ENCODE data around the gene DPPA3. TPM values are rescaled to one million over a fixed set of nuclear protein-coding genes. Genes with fewer than 3 reads are reported as not detected.

Gene DPPA3
- not detected in 2 replicates for total RNA-seq

GRCh38 chr12:7711133-7711532 lies at the start of gene DPPA3:
DPPA3 (plus strand) TSS chr12:7711433; CDS start chr12:7711571, 138 bp downstream.

GRCh38 chr12:7695566-7696197 lies 15.6 kb upstream of the DPPA3 start, which contains the start of gene GDF3:
GDF3 (minus strand) TSS chr12:7695775; CDS start chr12:7695728, 47 bp downstream.

GRCh38 chr12:7747246-7747645 lies 36.0 kb downstream of the DPPA3 start, which contains the start of gene CLEC4C:
CLEC4C (minus strand) TSS chr12:7747375; CDS start chr12:7747348, 27 bp downstream.

Other genes with a start within 250 kb of the DPPA3 start
- gene CD163, start 207.7 kb upstream of the DPPA3 start, total RNA-seq, result under 0.01 TPM in 1 of 2 replicates, not detected in the other
- gene APOBEC1, start 45.5 kb upstream of the DPPA3 start, total RNA-seq, result not detected in 2 replicates
- not detected in 2 replicates for gene GDF3, start 15.7 kb upstream of the DPPA3 start, total RNA-seq
- not detected in 2 replicates for gene CLEC4C, start 35.9 kb downstream of the DPPA3 start, total RNA-seq
- not detected in 2 replicates for gene NANOGNB, start 53.8 kb downstream of the DPPA3 start, total RNA-seq
- gene NANOG, start 78.0 kb downstream of the DPPA3 start, total RNA-seq, result not detected in 2 replicates
- under 0.01 TPM in 2 replicates for gene SLC2A14, start 161.5 kb downstream of the DPPA3 start, total RNA-seq
- 114 and 256 TPM in 2 replicates for gene SLC2A3, start 224.8 kb downstream of the DPPA3 start, total RNA-seq